MG63 (cell line): ENCODE results near the gene AIG1. TPM values are rescaled to one million over a fixed set of nuclear protein-coding genes. Genes with fewer than 3 reads are reported as not detected.

Experiments
- DNase-seq: peaks from one replicate; pipeline ENCODE4 v3.0.0-alpha.2; 2020
- H3K27me3 ChIP-seq: fragments of 250-450 bp; sonication (Bioruptor Pico); 2 replicates; pipeline ENCODE4 v1.5.1; 2020; ENCODE audit warnings: mild to moderate bottlenecking, moderate library complexity
- H3K36me3 ChIP-seq: fragments of 250-450 bp; sonication (Bioruptor Pico); 2 replicates; pipeline ENCODE4 v1.5.1; 2020; ENCODE audit warnings: mild to moderate bottlenecking, moderate library complexity
- H3K4me3 ChIP-seq: fragments of 250-450 bp; sonication (Bioruptor Pico); 2 replicates; pipeline ENCODE4 v1.5.1; 2020; ENCODE audit warnings: mild to moderate bottlenecking, moderate library complexity
- H3K9me3 ChIP-seq: fragments of 250-450 bp; sonication (Bioruptor Pico); 2 replicates; pipeline ENCODE4 v1.5.1; 2020; ENCODE audit warnings: mild to moderate bottlenecking, moderate library complexity
- total RNA-seq: library from RNA; depleted of rRNA; stranded (reverse); fragments of >200 nt; shearing (Covaris generic); gene quantifications from 2 replicates; pipeline ENCODE4 v1.2.3, GENCODE V29; 2014; ENCODE audit warnings: low replicate concordance

Gene AIG1
- total RNA-seq, 1 experiment from 2014 or later = 42.5 TPM

DNA sequence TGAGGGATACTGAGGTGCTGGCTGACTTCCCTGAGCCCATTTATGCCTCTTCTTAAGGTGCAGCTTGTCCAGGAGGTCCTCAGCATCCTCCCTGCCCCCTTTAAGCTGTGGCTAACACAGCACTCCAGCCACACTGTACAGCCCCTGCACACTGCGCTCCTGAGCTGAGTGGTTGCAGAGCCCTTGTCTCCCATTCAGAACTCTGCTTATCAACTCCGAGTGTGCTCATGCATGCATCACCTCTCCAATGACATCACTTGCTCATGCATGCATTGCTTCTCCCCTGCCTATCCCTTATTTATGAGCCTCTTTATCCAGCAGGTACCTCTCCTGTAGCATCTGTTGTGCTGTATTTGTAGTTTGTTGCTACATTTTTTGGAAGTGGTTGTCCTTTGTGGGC, 124.6 kb downstream of the AIG1 start:
- Histone ChIP-seq H3K27me3 (no peaks in the 10 kb centered on the region), H3K4me3 (no peak overlapping the region), H3K9me3 (peaks cover 2% of the 10 kb centered on the region), H3K36me3 (peaks cover 5% of the 10 kb centered on the region)
- DNase-seq = no peak

DNA sequence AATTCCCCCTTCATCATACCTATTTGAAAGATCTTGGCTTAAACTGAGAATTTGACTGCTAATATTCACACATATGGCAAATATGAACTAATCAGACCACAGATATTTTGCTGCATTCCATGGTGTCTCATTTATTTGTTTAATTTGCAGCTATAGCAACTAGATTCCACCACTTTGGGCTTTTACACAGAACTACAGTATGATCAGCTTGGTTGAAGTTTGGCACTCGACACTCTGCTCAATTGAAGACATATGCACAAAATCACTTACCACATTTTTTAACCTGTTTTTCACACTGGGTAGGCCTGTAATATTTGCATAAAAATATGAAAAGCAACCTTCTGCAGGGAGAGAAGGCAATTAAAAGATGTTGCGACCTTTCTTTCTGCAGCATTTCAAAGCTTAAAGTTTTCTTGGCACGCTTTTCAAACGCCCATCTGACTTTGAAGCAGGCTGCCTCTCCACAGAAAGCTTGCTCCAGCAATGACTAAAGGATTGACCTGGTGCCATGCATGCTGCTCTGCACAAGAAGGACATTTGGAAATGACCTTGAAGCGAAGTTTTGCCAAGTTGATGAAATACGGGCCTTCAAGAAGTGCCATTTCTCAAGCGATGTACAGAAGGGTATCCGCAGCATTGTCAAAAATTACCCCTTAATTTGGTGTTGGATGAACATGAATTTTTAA, 126.7 kb downstream of the AIG1 start:
- DNase-seq = peak; percentile 80
- Histone ChIP-seq H3K27me3 (no peaks in the 10 kb centered on the region), H3K4me3 (no peak overlapping the region), H3K9me3 (peaks cover 2% of the 10 kb centered on the region), H3K36me3 (peaks cover 6% of the 10 kb centered on the region)

DNA sequence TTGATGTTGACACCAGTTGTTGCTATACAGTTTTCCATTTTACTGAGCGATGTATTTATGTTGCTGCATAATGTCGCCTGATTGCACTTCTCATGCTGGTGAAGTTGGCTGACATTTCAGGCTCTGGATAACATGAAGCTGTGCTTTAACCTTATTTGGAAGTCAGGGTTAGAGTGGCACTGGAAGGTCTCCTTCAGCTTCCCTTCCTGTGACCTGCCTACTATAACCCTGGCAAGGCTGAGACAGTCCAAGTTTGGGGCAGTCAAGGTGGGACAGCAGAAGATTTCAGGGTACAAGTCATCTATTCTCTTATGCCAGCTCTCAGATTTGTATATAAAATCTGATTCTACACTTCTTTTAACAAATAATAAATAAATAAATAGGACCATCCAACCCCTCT, 127.6 kb downstream of the AIG1 start:
- DNase-seq = no peak
- H3K36me3 ChIP-seq = peaks cover 6% of the 10 kb centered on the region
- H3K4me3 ChIP-seq = no peak overlapping the region
- no peaks in the 10 kb centered on the region for H3K27me3 ChIP-seq
- peaks cover 2% of the 10 kb centered on the region for H3K9me3 ChIP-seq

GRCh38 chr6:143191361-143191760, 130.7 kb downstream of the AIG1 start:
- Histone ChIP-seq H3K36me3 (peaks cover 6% of the 10 kb centered on the region), H3K9me3 (peaks cover 2% of the 10 kb centered on the region), H3K27me3 (no peaks in the 10 kb centered on the region), H3K4me3 (no peak overlapping the region)
- no peak for DNase-seq

DNA sequence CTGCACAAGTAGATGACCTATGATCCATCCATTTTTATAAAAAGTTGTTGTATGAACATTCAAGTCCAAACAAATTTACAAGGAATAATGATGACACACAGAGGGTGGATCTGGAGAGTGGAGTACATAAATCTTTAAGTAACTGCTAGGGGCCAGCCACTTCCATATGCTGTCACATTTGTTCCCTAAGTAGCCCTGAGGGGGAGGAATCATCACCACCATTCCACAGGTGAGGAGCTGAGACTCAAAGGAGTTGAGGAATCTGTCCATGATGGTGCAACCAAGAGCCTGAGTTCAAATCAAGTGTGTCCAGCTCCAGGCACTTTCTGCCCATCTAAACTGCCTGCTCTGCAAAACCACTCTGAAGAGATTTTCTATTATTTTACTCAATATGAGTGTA, 132.1 kb downstream of the AIG1 start:
- Histone ChIP-seq H3K4me3 (no peak overlapping the region), H3K27me3 (no peaks in the 10 kb centered on the region), H3K9me3 (peaks cover 2% of the 10 kb centered on the region), H3K36me3 (peaks cover 6% of the 10 kb centered on the region)
- DNase-seq = no peak

- DNase-seq = no peak
- peaks cover 6% of the 10 kb centered on the region; the same call in 1 of the 2 replicates for H3K36me3 ChIP-seq
- peaks cover 2% of the 10 kb centered on the region for H3K9me3 ChIP-seq
- no peaks in the 10 kb centered on the region for H3K27me3 ChIP-seq
- no peak overlapping the region for H3K4me3 ChIP-seq
These were observed 132.9 kb downstream of the AIG1 start for GRCh38 chr6:143193571-143194094.

GRCh38 chr6:143194095-143194589, 133.5 kb downstream of the AIG1 start:
- DNase-seq = no peak
- no peak overlapping the region for H3K4me3 ChIP-seq
- H3K9me3 ChIP-seq = peaks cover 2% of the 10 kb centered on the region
- H3K27me3 ChIP-seq = no peaks in the 10 kb centered on the region
- peaks cover 6% of the 10 kb centered on the region; the same call in 1 of the 2 replicates for H3K36me3 ChIP-seq

- Histone ChIP-seq H3K4me3 (no peak overlapping the region), H3K9me3 (no peaks in the 10 kb centered on the region; the same call in 1 of the 2 replicates), H3K27me3 (no peaks in the 10 kb centered on the region), H3K36me3 (no peaks in the 10 kb centered on the region)
- DNase-seq = no peak
These were observed 134.7 kb downstream of the AIG1 start for GRCh38 chr6:143195349-143195845.

- no peak for DNase-seq
- Histone ChIP-seq H3K9me3 (no peaks in the 10 kb centered on the region), H3K36me3 (no peaks in the 10 kb centered on the region), H3K27me3 (no peaks in the 10 kb centered on the region), H3K4me3 (no peak overlapping the region)
These were observed 136.0 kb downstream of the AIG1 start for GRCh38 chr6:143196525-143197225.

DNA sequence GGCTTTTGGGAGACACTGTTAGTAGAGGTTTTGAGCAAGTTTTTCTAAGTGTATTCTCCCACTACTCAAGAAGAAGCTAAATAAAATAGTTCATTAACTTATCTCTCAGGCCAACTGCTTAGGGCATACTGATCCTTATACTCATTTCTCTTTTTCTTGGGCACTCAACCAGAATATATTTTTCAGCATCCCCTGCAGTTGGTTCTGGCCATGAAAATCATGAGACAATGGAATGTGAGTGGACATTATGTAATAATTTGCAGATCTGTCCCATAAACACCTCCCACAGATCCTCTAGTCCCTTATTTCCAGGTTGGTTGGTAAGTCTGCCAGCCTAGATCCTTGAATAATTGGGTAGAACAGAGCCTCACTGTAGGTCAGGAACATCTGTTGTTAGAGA, 136.7 kb downstream of the AIG1 start:
- Histone ChIP-seq H3K27me3 (no peaks in the 10 kb centered on the region), H3K36me3 (no peaks in the 10 kb centered on the region), H3K4me3 (no peak overlapping the region), H3K9me3 (no peaks in the 10 kb centered on the region)
- DNase-seq = no peak

DNA sequence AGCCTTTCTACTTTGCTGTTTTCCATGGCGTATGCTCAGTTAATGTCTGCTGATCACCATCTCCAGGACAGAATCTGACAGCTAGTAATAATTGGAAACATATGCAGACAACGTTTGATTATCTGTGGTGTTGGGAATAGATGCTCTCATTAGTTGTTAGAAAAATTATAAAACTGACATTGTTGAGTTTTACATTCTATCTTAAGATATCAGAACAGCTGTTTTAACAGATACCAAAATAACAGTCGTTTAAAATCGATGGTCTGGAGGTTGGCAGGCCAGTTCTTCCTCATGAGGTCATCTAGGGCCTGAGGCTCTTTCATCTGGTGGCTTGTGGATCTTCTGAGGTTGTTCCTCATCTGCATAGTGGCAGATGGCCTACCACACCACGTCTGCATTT, 137.6 kb downstream of the AIG1 start:
- Histone ChIP-seq H3K4me3 (no peak overlapping the region), H3K9me3 (no peaks in the 10 kb centered on the region)
- no peak for DNase-seq

GRCh38 chr6:143199291-143199690, 138.6 kb downstream of the AIG1 start:
- no peak overlapping the region for H3K4me3 ChIP-seq
- H3K9me3 ChIP-seq = no peaks in the 10 kb centered on the region
- no peaks in the 10 kb centered on the region for H3K27me3 ChIP-seq
- no peak for DNase-seq
- H3K36me3 ChIP-seq = no peaks in the 10 kb centered on the region

More for the DNA sequence above, 137.6 kb downstream of the AIG1 start:
- no peaks in the 10 kb centered on the region for H3K27me3 ChIP-seq
- no peaks in the 10 kb centered on the region for H3K36me3 ChIP-seq

DNA sequence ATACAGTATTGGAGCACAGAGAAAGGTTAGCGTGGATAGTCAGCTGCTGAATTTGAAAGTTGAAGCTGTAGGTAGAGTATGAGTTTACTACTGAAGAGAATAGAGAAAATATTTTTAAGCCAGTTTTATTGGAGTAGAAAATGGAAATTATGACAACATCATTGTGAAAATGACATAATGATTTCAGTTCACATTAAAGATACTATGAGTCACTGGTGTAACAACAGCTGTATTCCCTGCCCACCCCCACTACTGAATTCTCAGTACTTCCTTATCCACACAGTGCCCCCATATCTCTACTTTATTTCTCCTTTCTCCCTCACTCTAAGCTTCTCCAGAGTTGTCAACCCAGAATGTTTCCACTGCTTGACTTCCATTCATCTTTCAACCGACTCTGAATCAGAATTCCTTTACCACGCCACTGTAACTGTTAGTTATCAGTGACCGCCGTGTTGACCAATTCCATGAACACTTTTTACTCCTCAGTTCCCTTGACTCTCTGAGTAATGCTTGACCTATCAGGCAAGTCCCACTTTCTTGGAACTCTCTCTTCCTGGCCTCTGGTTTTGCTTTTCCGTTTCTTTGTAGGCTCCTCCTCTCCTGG, 139.6 kb downstream of the AIG1 start:
- DNase-seq = no peak
- no peaks in the 10 kb centered on the region for H3K36me3 ChIP-seq
- no peaks in the 10 kb centered on the region for H3K9me3 ChIP-seq
- H3K4me3 ChIP-seq = no peak overlapping the region
- H3K27me3 ChIP-seq = no peaks in the 10 kb centered on the region

DNA sequence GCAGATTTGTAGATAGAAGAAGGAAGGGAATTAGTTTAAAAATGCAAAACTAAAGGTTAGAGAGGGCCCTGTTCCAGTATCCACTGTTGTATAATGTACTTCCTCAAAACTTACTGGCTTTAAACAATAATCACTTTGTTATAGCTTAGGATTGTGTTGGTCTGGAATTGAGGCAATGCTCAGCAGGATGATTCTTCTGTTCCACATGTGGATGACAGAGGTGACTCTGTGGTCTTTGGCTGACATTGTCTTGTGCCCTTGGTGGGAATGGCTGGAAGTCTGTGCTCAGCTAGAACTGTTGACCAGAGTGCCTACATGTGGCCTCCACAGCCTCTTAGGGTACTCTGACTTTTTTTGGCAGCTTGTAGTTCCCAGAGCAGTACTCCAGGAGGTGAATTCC, 143.4 kb downstream of the AIG1 start:
- DNase-seq = no peak
- no peak overlapping the region for H3K4me3 ChIP-seq
- no peaks in the 10 kb centered on the region for H3K9me3 ChIP-seq
- H3K36me3 ChIP-seq = no peaks in the 10 kb centered on the region
- no peaks in the 10 kb centered on the region for H3K27me3 ChIP-seq

DNA sequence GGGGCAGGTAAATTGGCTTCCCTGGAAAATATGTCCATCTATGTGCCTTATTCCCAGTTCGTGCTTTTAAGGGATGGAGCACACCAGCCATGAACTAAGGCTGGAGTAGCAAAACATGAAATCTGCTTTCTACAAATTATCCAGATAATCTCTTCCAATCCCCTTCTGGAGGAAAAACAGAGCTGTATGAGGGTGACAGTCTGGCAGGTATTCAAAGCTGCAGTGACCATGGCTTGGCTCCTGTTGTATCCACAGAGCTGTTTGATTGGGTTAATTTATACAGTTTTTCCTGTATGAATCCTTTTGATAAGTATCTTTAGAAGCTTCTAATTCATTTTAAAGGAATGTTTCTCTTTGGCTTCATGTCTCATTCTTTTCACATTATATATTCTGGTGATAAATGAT, 144.4 kb downstream of the AIG1 start:
- Histone ChIP-seq H3K27me3 (no peaks in the 10 kb centered on the region), H3K4me3 (no peak overlapping the region), H3K9me3 (no peaks in the 10 kb centered on the region), H3K36me3 (no peaks in the 10 kb centered on the region)
- no peak for DNase-seq

- Histone ChIP-seq H3K36me3 (no peaks in the 10 kb centered on the region), H3K4me3 (no peak overlapping the region), H3K27me3 (no peaks in the 10 kb centered on the region), H3K9me3 (no peaks in the 10 kb centered on the region)
- DNase-seq = no peak
These were observed 144.9 kb downstream of the AIG1 start for GRCh38 chr6:143205585-143205984.

GRCh38 chr6:143205991-143206390, 145.3 kb downstream of the AIG1 start:
- no peak for DNase-seq
- H3K9me3 ChIP-seq = no peaks in the 10 kb centered on the region
- no peaks in the 10 kb centered on the region for H3K27me3 ChIP-seq
- H3K36me3 ChIP-seq = no peaks in the 10 kb centered on the region
- no peak overlapping the region for H3K4me3 ChIP-seq
